Omental fat pad (tissue), 4 donors: Measurements from ENCODE around the gene PDE8B. TPM values are rescaled to one million over a fixed set of nuclear protein-coding genes. Genes with fewer than 3 reads are reported as not detected.

Experiments used
- ATAC-seq: fragments of 150-250 bp; one replicate; pipeline ENCODE4 v1.9.1; 2016; ENCODE audit warnings: mild to moderate bottlenecking, moderate library complexity; ENCODE audit not compliant: low FRiP score
- DNase-seq: peaks from one replicate; pipeline ENCODE4 v3.0.0-alpha.2; 2019; ENCODE audit warnings: low spot score
- CTCF ChIP-seq, 3 donors: fragments of 450-650 bp; IDR thresholded peaks; one replicate each; pipeline ENCODE4 v1.5.1; 2016 to 2017; ENCODE audit warnings: antibody characterized with exemption in 3 of 3, mild to moderate bottlenecking in 3 of 3, moderate library complexity in 2 of 3
- total RNA-seq, 4 donors: library from RNA; depleted of rRNA; stranded (reverse); fragments of >200 nt; gene quantifications; one replicate each; pipeline ENCODE4 v1.1.0, GENCODE V29; 2016

The PDE8B gene
- total RNA-seq, 4 donors from 2014 or later: 20.5 to 53.1 (median 36.9) TPM

- TF ChIP-seq CTCF (IDR thresholded peaks at IDR 0.05): no peak
- DNase-seq (no peak), ATAC-seq (peak; percentile 27)
These were observed 96.1 kb downstream of the PDE8B start for GRCh38 chr5:77306531-77306930.

- DNase-seq: no peak
- TF ChIP-seq CTCF (IDR thresholded peaks at IDR 0.05): no peak
- no peak for ATAC-seq
These were observed 97.9 kb downstream of the PDE8B start for GRCh38 chr5:77308154-77308960.

- ATAC-seq (no peak), DNase-seq (no peak)
- TF ChIP-seq CTCF (IDR thresholded peaks at IDR 0.05): no peak
These were observed 98.7 kb downstream of the PDE8B start for GRCh38 chr5:77309140-77309539.

GRCh38 chr5:77310494-77311213, 100.2 kb downstream of the PDE8B start:
- DNase-seq: no peak
- no peak for TF ChIP-seq CTCF (IDR thresholded peaks at IDR 0.05)
- ATAC-seq: no peak

GRCh38 chr5:77311214-77311571, 100.7 kb downstream of the PDE8B start:
- no peak for TF ChIP-seq CTCF (IDR thresholded peaks at IDR 0.05)
- ATAC-seq: no peak
- DNase-seq: no peak

- TF ChIP-seq CTCF (IDR thresholded peaks at IDR 0.05): no peak
- ATAC-seq: no peak
- no peak for DNase-seq
These were observed 101.9 kb downstream of the PDE8B start for GRCh38 chr5:77312413-77312812.
